Ascending aorta (tissue), 2 donors: ENCODE measurements around the gene LCN9. TPM values are rescaled to one million over a fixed set of nuclear protein-coding genes. Genes with fewer than 3 reads are reported as not detected.

Experiments
- DNase-seq, 2 donors: peaks; one replicate each; pipeline ENCODE4 v3.0.0-alpha.2; 2019; ENCODE audit warnings: low spot score in 2 of 2
- H3K27ac ChIP-seq, 2 donors: fragments of 200-600 bp; sonication (generic); one replicate each; pipeline ENCODE4 v1.5.1; 2016 to 2017; ENCODE audit warnings: mild to moderate bottlenecking in 1 of 2
- H3K27me3 ChIP-seq: fragments of 200-600 bp; sonication (generic); one replicate; pipeline ENCODE4 v1.5.1; 2017
- H3K36me3 ChIP-seq, 2 donors: fragments of 200-600 bp; sonication (generic); one replicate each; pipeline ENCODE4 v1.5.1; 2016
- H3K4me1 ChIP-seq, 2 donors: fragments of 200-600 bp; sonication (generic); one replicate each; pipeline ENCODE4 v1.5.1; 2016 to 2017; ENCODE audit warnings: mild to moderate bottlenecking in 1 of 2
- H3K4me3 ChIP-seq, 2 donors: fragments of 200-600 bp; sonication (generic); one replicate each; pipeline ENCODE4 v1.5.1; 2016 to 2017; ENCODE audit warnings: mild to moderate bottlenecking in 1 of 2
- H3K9me3 ChIP-seq, 2 donors: fragments of 200-600 bp; sonication (generic); one replicate each; pipeline ENCODE4 v1.5.1; 2016
- intact Hi-C: fragments of 100-400 bp; cut with DNase I; formaldehyde crosslinking; loops from one replicate; pipeline ENCODE4 v1.15.1; 2023
- total RNA-seq: library from RNA; depleted of rRNA; stranded (reverse); fragments of >200 nt; gene quantifications from one replicate; pipeline ENCODE4 v1.1.0, GENCODE V29; 2016
- TF ChIP-seq, protein P1 (sequence below), 3 experiments: fragments of 200-600 bp in 2 of 3; fragments of 450-650 bp in 1 of 3; sonication (generic) in 2 of 3; IDR thresholded peaks; one replicate each; pipeline ENCODE4 v1.5.1; 2016 to 2019; ENCODE audit warnings: antibody characterized with exemption in 3 of 3, mild to moderate bottlenecking in 1 of 3, moderate library complexity in 1 of 3

The LCN9 gene
- total RNA-seq, 1 donor from 2014 or later = not detected

DNA sequence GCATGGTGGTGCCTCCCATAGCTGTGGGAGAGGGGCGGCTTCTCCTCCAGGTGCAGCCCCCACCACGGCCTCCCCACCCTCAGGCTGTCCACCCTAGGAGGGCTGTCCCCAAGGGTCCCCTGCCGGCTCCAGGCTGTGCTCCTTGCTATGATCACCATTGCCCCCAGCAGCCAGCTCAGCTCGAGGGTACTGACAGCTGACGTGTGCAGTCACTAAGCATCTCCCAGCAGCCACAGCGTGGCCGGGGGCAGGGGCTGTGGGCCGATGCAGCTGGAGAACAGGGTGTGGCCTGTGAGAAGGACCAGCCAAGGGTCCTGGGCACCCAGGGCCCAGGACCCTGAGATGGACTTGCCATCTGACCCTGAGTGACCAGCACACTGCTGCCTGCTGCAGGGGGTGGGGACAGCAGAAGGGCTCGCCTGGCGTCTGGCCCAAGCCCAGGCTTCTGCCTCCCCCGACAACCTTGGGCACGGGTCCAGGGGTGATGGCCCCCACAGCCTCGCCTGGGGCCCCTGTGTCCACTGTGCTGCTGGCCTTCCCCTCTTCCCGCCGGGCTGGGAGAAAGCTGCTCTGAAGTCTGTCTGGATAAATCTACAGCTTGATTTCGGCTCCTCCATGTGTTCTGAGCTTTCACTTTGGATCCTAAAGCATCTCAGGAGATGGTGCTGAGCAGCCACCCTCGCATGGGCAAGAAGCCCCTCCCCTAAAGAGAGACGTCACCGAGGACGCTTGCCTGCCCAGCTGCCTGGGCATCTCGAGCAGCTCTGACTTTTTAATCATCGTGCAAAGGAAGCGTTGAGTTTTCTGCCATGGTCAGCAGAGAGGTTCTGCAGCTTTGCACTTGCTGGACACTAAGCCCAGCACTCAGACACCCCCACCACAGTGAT is 44.4 kb downstream of the LCN9 start:
- no peaks in the 10 kb centered on the region for H3K27me3 ChIP-seq
- intact Hi-C loops = no loop called here

GRCh38 chr9:135708164-135708563 is 45.1 kb downstream of the LCN9 start:
- TF ChIP-seq, protein P1, sequence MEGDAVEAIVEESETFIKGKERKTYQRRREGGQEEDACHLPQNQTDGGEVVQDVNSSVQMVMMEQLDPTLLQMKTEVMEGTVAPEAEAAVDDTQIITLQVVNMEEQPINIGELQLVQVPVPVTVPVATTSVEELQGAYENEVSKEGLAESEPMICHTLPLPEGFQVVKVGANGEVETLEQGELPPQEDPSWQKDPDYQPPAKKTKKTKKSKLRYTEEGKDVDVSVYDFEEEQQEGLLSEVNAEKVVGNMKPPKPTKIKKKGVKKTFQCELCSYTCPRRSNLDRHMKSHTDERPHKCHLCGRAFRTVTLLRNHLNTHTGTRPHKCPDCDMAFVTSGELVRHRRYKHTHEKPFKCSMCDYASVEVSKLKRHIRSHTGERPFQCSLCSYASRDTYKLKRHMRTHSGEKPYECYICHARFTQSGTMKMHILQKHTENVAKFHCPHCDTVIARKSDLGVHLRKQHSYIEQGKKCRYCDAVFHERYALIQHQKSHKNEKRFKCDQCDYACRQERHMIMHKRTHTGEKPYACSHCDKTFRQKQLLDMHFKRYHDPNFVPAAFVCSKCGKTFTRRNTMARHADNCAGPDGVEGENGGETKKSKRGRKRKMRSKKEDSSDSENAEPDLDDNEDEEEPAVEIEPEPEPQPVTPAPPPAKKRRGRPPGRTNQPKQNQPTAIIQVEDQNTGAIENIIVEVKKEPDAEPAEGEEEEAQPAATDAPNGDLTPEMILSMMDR (IDR thresholded peaks at IDR 0.05) = no peak
- Histone ChIP-seq H3K9me3 (no peaks in the 10 kb centered on the region), H3K4me1 (no peaks in the 10 kb centered on the region), H3K27ac (no peak overlapping the region), H3K27me3 (peaks cover 2% of the 10 kb centered on the region), H3K4me3 (no peak overlapping the region), H3K36me3 (no peaks in the 10 kb centered on the region)
- intact Hi-C loops = no loop called here
- DNase-seq = no peak

More for the DNA sequence above, 44.4 kb downstream of the LCN9 start:
- Histone ChIP-seq H3K36me3 (no peaks in the 10 kb centered on the region), H3K9me3 (no peaks in the 10 kb centered on the region), H3K4me3 (no peak overlapping the region), H3K27ac (no peak overlapping the region), H3K4me1 (no peaks in the 10 kb centered on the region)
- no peak for DNase-seq
- TF ChIP-seq, protein P1 (IDR thresholded peaks at IDR 0.05) = no peak

GRCh38 chr9:135711391-135711790 is 48.3 kb downstream of the LCN9 start:
- TF ChIP-seq, protein P1 (IDR thresholded peaks at IDR 0.05) = no peak
- intact Hi-C loops = no loop called here
- no peaks in the 10 kb centered on the region for H3K9me3 ChIP-seq
- no peak overlapping the region for H3K27ac ChIP-seq
- no peaks in the 10 kb centered on the region for H3K36me3 ChIP-seq
- peaks cover 7% of the 10 kb centered on the region for H3K27me3 ChIP-seq
- H3K4me1 ChIP-seq = no peaks in the 10 kb centered on the region
- H3K4me3 ChIP-seq = no peak overlapping the region
- DNase-seq = no peak

- no peaks in the 10 kb centered on the region for H3K4me1 ChIP-seq
- H3K27me3 ChIP-seq = peaks cover 7% of the 10 kb centered on the region
- TF ChIP-seq, protein P1 (IDR thresholded peaks at IDR 0.05) = no peak
- intact Hi-C loops = no loop called here
- DNase-seq = no peak
- no peaks in the 10 kb centered on the region for H3K9me3 ChIP-seq
- no peaks in the 10 kb centered on the region for H3K36me3 ChIP-seq
- no peak overlapping the region for H3K4me3 ChIP-seq
- no peak overlapping the region for H3K27ac ChIP-seq
These were observed 48.8 kb downstream of the LCN9 start for GRCh38 chr9:135711881-135712280.

DNA sequence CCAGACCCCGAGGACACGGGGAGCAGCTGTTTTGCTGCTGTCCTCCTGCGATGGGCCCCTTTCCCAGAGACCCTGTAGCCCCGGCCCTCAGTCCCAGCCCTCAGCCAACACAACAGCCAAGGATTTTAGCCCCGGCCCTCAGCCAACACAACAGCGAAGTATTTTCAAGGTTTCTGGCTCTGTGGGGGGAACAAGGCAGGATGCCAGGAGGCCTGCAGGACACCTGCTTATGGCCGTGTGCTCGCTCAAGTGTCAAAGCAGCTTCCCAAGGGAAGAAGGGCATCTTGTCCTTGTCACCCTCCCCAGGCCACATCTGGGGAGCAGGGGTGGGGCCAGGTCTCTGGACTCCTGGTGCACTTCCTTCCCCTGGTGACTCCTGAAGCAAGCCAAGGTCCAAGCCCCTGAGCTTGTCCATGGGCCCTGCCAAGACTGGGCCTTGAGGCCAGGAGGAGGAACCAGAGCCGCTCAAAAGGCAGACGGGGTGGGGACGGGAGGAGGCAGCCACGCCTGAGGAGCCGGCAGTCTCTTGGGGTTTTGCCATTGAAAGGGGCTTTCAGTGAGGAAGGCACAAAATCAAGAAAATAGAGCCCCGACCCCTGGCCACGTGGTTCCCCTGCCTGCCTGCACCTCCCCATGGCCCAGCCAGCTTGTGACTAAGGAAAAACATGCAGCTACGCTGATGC is 49.6 kb downstream of the LCN9 start:
- TF ChIP-seq, protein P1 (IDR thresholded peaks at IDR 0.05) = no peak
- no peak overlapping the region for H3K27ac ChIP-seq
- intact Hi-C loops = no loop called here
- no peaks in the 10 kb centered on the region for H3K4me1 ChIP-seq
- H3K4me3 ChIP-seq = no peak overlapping the region
- peaks cover 7% of the 10 kb centered on the region for H3K27me3 ChIP-seq
- no peaks in the 10 kb centered on the region for H3K36me3 ChIP-seq
- H3K9me3 ChIP-seq = no peaks in the 10 kb centered on the region
- DNase-seq = no peak
